Suprapubic skin (tissue), 4 donors: ENCODE data around the gene PIGR. TPM values are rescaled to one million over a fixed set of nuclear protein-coding genes. Genes with fewer than 3 reads are reported as not detected.
"Not testable (repeated sequence)": the region's sequence is repeated elsewhere in the genome, so short reads cannot be mapped to it uniquely, and the experiment has no call there.

ENCODE experiments used
- DNase-seq, 2 donors: peaks; one replicate each; pipeline ENCODE4 v3.0.0-alpha.2; 2019; ENCODE audit warnings: low spot score in 2 of 2
- H3K27ac ChIP-seq: fragments of 200-600 bp; sonication (generic); one replicate; pipeline ENCODE4 v1.5.1; 2019
- H3K27me3 ChIP-seq: fragments of 200-600 bp; sonication (generic); one replicate; pipeline ENCODE4 v1.5.1; 2019
- H3K36me3 ChIP-seq: fragments of 200-600 bp; sonication (generic); one replicate; pipeline ENCODE4 v1.5.1; 2019
- H3K4me1 ChIP-seq: fragments of 200-600 bp; sonication (generic); one replicate; pipeline ENCODE4 v1.5.1; 2019
- H3K4me3 ChIP-seq: fragments of 200-600 bp; sonication (generic); one replicate; pipeline ENCODE4 v1.5.1; 2019; ENCODE audit warnings: mild to moderate bottlenecking
- H3K9me3 ChIP-seq: fragments of 200-600 bp; sonication (generic); one replicate; pipeline ENCODE4 v1.5.1; 2019
- EP300 ChIP-seq: sonication (generic); formaldehyde crosslinking; IDR thresholded peaks from one replicate; pipeline ENCODE4 v1.6.1; 2017; ENCODE audit warnings: antibody characterized with exemption
- POLR2A ChIP-seq, 2 donors: fragments of 450-650 bp; IDR thresholded peaks; one replicate each; pipeline ENCODE4 v1.6.1; 2017; ENCODE audit warnings: antibody characterized with exemption in 2 of 2, mild to moderate bottlenecking in 2 of 2, moderate library complexity in 2 of 2
- POLR2AphosphoS5 ChIP-seq, 3 donors: sonication (generic); formaldehyde crosslinking; IDR thresholded peaks; one replicate each; pipeline ENCODE4 v1.6.1; 2017; ENCODE audit warnings: antibody characterized with exemption in 3 of 3
- WGBS: methylation state at CpG from one replicate; pipeline ENCODE4 v1.1.5; 2018; 5-methylcytosine and 5-hydroxymethylcytosine counted together
- total RNA-seq, 4 donors: library from RNA; depleted of rRNA; stranded (reverse); fragments of >200 nt; gene quantifications; one replicate each; pipeline ENCODE4 v1.1.0, GENCODE V29; 2016
- TF ChIP-seq, protein P1 (sequence below), 2 donors: fragments of 200-600 bp in 1 of 2; fragments of 450-650 bp in 1 of 2; sonication (generic) in 1 of 2; IDR thresholded peaks; one replicate each; pipeline ENCODE4 v1.5.1; 2016 to 2019; ENCODE audit warnings: antibody characterized with exemption in 2 of 2, mild to moderate bottlenecking in 1 of 2, moderate library complexity in 1 of 2

Gene PIGR
- total RNA-seq, 4 donors from 2014 or later = 0.49 to 6.4 (median 2.3) TPM

GRCh38 chr1:206929524-206929923 is 16.7 kb downstream of the PIGR start:
- H3K27me3 ChIP-seq = no peaks in the 10 kb centered on the region
- no peak overlapping the region for H3K4me3 ChIP-seq
- TF ChIP-seq POLR2A (IDR thresholded peaks at IDR 0.05) (no peak), EP300 (no peak), POLR2AphosphoS5 (IDR thresholded peaks at IDR 0.05) (no peak)
- TF ChIP-seq, protein P1, sequence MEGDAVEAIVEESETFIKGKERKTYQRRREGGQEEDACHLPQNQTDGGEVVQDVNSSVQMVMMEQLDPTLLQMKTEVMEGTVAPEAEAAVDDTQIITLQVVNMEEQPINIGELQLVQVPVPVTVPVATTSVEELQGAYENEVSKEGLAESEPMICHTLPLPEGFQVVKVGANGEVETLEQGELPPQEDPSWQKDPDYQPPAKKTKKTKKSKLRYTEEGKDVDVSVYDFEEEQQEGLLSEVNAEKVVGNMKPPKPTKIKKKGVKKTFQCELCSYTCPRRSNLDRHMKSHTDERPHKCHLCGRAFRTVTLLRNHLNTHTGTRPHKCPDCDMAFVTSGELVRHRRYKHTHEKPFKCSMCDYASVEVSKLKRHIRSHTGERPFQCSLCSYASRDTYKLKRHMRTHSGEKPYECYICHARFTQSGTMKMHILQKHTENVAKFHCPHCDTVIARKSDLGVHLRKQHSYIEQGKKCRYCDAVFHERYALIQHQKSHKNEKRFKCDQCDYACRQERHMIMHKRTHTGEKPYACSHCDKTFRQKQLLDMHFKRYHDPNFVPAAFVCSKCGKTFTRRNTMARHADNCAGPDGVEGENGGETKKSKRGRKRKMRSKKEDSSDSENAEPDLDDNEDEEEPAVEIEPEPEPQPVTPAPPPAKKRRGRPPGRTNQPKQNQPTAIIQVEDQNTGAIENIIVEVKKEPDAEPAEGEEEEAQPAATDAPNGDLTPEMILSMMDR (IDR thresholded peaks at IDR 0.05) = no peak
- DNase-seq = no peak
- H3K4me1 ChIP-seq = no peaks in the 10 kb centered on the region
- no peak overlapping the region for H3K27ac ChIP-seq
- WGBS = 84% methylated on average over 6 of the region's 6 CpGs
- H3K9me3 ChIP-seq = no peaks in the 10 kb centered on the region
- H3K36me3 ChIP-seq = no peaks in the 10 kb centered on the region

DNA sequence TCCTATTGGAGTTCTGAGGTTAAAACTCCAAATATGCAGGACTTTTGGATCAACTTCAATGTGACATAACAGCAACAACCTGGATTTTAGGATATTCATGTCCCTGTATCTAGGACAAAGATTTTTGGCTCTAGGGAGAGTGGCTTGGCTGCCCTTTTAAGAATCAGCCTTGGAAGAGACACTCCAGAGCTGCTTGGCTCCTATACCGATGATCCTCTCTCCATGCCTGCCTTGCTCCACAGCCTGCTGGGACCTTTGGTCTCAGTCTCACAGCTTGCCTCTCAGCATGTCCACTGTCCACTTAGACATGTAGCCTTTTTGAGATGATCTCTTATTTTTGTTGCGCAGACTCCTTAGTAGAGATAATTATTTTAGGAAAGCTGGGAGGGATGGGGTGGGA is 20.0 kb downstream of the PIGR start:
- Histone ChIP-seq H3K9me3 (no peaks in the 10 kb centered on the region), H3K27me3 (no peaks in the 10 kb centered on the region), H3K36me3 (no peaks in the 10 kb centered on the region), H3K27ac (no peak overlapping the region), H3K4me3 (no peak overlapping the region), H3K4me1 (peaks cover 4% of the 10 kb centered on the region)
- 77% methylated on average over 2 of the region's 2 CpGs for whole genome bisulfite sequencing
- no peak for DNase-seq
- TF ChIP-seq, protein P1 (IDR thresholded peaks at IDR 0.05) = no peak
- TF ChIP-seq POLR2A (IDR thresholded peaks at IDR 0.05) (no peak), POLR2AphosphoS5 (IDR thresholded peaks at IDR 0.05) (no peak), EP300 (no peak)

DNA sequence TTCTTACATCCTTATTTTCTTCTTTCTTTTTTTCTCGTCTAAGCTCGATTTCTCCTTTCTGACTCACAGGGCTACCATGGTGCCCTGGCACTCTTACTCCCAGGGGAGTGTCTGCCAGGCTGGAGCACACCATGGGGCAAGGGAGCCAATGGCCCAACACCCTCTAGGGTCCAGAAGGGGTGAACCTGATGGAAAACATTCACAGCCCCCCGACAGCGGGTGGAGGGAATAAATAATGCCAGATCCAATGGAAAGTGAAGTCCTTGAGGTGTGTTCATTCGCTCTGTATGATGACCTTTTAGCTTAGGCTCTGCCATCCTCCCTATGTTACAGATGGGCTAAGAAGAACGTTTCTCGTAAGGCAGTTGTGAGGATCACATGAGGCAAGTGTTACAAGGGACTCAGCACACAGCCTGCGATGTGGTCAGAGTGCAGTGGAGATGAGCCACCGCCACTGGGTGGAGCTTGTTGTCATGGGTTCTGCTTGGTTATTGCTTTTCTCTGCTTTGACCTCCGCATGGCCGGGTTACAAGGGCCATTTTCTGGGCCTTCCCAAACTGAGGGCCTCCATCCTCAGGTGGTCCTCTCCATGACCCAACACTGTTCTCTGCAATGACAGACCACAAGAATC is 21.0 kb downstream of the PIGR start:
- no peak for TF ChIP-seq EP300
- no peak for TF ChIP-seq POLR2A (IDR thresholded peaks at IDR 0.05)
- TF ChIP-seq POLR2AphosphoS5 (IDR thresholded peaks at IDR 0.05) = no peak
- TF ChIP-seq, protein P1 (IDR thresholded peaks at IDR 0.05) = no peak
- Histone ChIP-seq H3K27me3 (no peaks in the 10 kb centered on the region), H3K36me3 (no peaks in the 10 kb centered on the region), H3K9me3 (no peaks in the 10 kb centered on the region), H3K4me3 (no peak overlapping the region), H3K27ac (no peak overlapping the region), H3K4me1 (peaks cover 4% of the 10 kb centered on the region)
- WGBS = 72% methylated on average over 11 of the region's 11 CpGs
- DNase-seq = no peak

- no peak for DNase-seq
- Histone ChIP-seq H3K4me3 (no peak overlapping the region), H3K27me3 (no peaks in the 10 kb centered on the region), H3K4me1 (peaks cover 4% of the 10 kb centered on the region), H3K9me3 (no peaks in the 10 kb centered on the region), H3K36me3 (no peaks in the 10 kb centered on the region), H3K27ac (no peak overlapping the region)
- WGBS = 69% methylated on average over 8 of the region's 8 CpGs
- TF ChIP-seq, protein P1 (IDR thresholded peaks at IDR 0.05) = no peak
- TF ChIP-seq POLR2AphosphoS5 (IDR thresholded peaks at IDR 0.05) = no peak
- TF ChIP-seq POLR2A (IDR thresholded peaks at IDR 0.05) = no peak
- no peak for TF ChIP-seq EP300
Measured at GRCh38 chr1:206924592-206925105, 21.6 kb downstream of the PIGR start.

GRCh38 chr1:206923961-206924557 is 22.2 kb downstream of the PIGR start:
- H3K4me1 ChIP-seq, H3K36me3 ChIP-seq, DNase-seq, H3K4me3 ChIP-seq, H3K9me3 ChIP-seq, H3K27ac ChIP-seq, H3K27me3 ChIP-seq: not testable (repeated sequence)
- WGBS = 81% methylated on average over 4 of the region's 4 CpGs
